Esophagus muscularis mucosa (tissue), 4 donors: ENCODE data around the gene PRDM16. TPM values are rescaled to one million over a fixed set of nuclear protein-coding genes. Genes with fewer than 3 reads are reported as not detected.
A peak's percentile ranks its signal among the peaks of the same experiment; 100 is the strongest.

Experiments used
- DNase-seq: peaks from one replicate; pipeline ENCODE4 v3.0.0-alpha.2; 2017; ENCODE audit errors: extremely low spot score
- H3K27ac ChIP-seq, 4 donors: fragments of 200-600 bp; sonication (generic); replicated peaks in 1 of 4; 1 replicate in 3 of 4; 2 replicates in 1 of 4; pipeline ENCODE4 v1.5.1; 2016 to 2019; ENCODE audit warnings: mild to moderate bottlenecking in 1 of 4
- H3K27me3 ChIP-seq, 4 donors: fragments of 200-600 bp; sonication (generic); one replicate each; pipeline versions ENCODE4 v1.5.1 to v1.6.0; 2016 to 2019
- H3K36me3 ChIP-seq, 4 donors: fragments of 200-600 bp; sonication (generic); one replicate each; pipeline ENCODE4 v1.5.1; 2016 to 2019
- H3K4me1 ChIP-seq, 4 donors: fragments of 200-600 bp; sonication (generic); one replicate each; pipeline ENCODE4 v1.5.1; 2016 to 2019
- H3K4me3 ChIP-seq, 4 donors: fragments of 200-600 bp; sonication (generic); 1 replicate in 2 of 4; 2 replicates in 2 of 4; pipeline ENCODE4 v1.5.1; 2016 to 2019; ENCODE audit warnings: mild to moderate bottlenecking in 4 of 4, moderate library complexity in 1 of 4
- H3K9me3 ChIP-seq, 4 donors: fragments of 200-600 bp; sonication (generic); 1 replicate in 3 of 4; 2 replicates in 1 of 4; pipeline ENCODE4 v1.5.1; 2016 to 2019
- EP300 ChIP-seq: sonication (generic); formaldehyde crosslinking; IDR thresholded peaks from one replicate; pipeline ENCODE4 v1.6.1; 2017; ENCODE audit warnings: antibody characterized with exemption
- POLR2A ChIP-seq: fragments of 450-650 bp; IDR thresholded peaks from one replicate; pipeline ENCODE4 v1.6.1; 2017; ENCODE audit warnings: antibody characterized with exemption, moderate library complexity, mild to moderate bottlenecking, low read depth
- POLR2AphosphoS5 ChIP-seq, 2 donors: sonication (generic); formaldehyde crosslinking; IDR thresholded peaks; one replicate each; pipeline ENCODE4 v1.6.1; 2017; ENCODE audit warnings: antibody characterized with exemption in 2 of 2
- WGBS: methylation state at CpG from one replicate; pipeline ENCODE4 v1.1.5; 2018; 5-methylcytosine and 5-hydroxymethylcytosine counted together
- intact Hi-C: fragments of 100-400 bp; cut with DNase I; formaldehyde crosslinking; loops from one replicate; pipeline ENCODE4 v1.15.1; 2023
- total RNA-seq, 4 donors: library from RNA; depleted of rRNA; stranded (reverse); fragments of >200 nt; gene quantifications; one replicate each; pipeline versions ENCODE4 v1.1.0 to v1.2.1, GENCODE V29; 2016
- TF ChIP-seq, protein P1 (sequence below), 3 experiments: fragments of 200-600 bp in 2 of 3; fragments of 450-650 bp in 1 of 3; sonication (generic) in 2 of 3; IDR thresholded peaks; one replicate each; pipeline ENCODE4 v1.5.1; 2017 to 2019; ENCODE audit warnings: antibody characterized with exemption in 3 of 3, mild to moderate bottlenecking in 2 of 3, moderate library complexity in 1 of 3

PRDM16 gene
- total RNA-seq, 4 donors from 2014 or later, result 1.2 to 4.4 (median 2.2) TPM

DNA sequence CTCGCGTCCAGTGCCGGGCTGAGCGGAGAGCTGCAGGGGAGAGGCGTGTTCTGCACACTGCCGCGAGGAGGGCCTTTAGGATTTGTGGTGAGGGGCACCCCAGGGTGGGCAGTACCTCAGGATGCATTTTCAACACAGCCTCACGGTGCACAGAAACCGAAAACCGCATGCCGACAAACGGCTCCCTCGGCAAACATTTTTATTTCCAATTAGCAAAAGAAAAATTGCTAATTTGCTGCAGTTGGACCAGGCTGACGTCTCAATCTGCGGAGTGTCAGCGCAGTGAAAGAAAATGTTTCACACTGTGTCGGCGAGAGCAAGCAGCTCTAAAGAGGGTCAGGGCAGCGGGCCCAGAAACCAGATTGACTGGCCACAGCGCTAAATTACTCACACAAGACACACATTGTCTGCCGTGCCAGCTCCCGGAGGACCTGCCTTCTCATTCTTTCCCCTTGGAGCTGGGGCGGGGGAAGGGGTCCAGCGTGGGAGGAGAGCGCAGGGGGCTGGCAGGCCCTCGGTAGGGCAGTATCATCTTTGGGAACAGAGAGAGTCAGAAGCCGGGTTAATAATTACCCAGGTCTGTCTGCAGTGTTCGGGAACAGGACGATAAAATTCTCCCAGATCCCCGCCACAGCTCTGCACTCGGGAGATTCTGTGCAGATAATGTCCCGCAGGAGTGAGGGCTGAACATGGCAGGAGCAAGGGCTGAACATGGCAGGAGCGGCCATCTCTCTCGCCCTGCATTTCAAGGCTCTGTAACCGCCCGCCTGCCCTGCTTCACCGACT lies 150.2 kb downstream of the PRDM16 start:
- TF ChIP-seq, protein P1, sequence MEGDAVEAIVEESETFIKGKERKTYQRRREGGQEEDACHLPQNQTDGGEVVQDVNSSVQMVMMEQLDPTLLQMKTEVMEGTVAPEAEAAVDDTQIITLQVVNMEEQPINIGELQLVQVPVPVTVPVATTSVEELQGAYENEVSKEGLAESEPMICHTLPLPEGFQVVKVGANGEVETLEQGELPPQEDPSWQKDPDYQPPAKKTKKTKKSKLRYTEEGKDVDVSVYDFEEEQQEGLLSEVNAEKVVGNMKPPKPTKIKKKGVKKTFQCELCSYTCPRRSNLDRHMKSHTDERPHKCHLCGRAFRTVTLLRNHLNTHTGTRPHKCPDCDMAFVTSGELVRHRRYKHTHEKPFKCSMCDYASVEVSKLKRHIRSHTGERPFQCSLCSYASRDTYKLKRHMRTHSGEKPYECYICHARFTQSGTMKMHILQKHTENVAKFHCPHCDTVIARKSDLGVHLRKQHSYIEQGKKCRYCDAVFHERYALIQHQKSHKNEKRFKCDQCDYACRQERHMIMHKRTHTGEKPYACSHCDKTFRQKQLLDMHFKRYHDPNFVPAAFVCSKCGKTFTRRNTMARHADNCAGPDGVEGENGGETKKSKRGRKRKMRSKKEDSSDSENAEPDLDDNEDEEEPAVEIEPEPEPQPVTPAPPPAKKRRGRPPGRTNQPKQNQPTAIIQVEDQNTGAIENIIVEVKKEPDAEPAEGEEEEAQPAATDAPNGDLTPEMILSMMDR (IDR thresholded peaks at IDR 0.05), result no peak
- TF ChIP-seq POLR2A, result no peak
- TF ChIP-seq EP300, result no peak
- no peak for TF ChIP-seq POLR2AphosphoS5 (IDR thresholded peaks at IDR 0.05)
- no peak for DNase-seq
- peaks cover 0 to 86% (median 3%) of the 10 kb centered on the region in 4 donors for H3K27me3 ChIP-seq
- 62% methylated on average over 33 of the region's 37 CpGs for WGBS
- peak overlapping the region in 1 of 4 donors; percentile 0 for H3K4me3 ChIP-seq
- H3K36me3 ChIP-seq, result no peaks in the 10 kb centered on the region
- no peaks in the 10 kb centered on the region for H3K9me3 ChIP-seq
- no peak overlapping the region for H3K27ac ChIP-seq
- H3K4me1 ChIP-seq, result peaks cover 12 to 54% (median 25%) of the 10 kb centered on the region in 4 donors
- intact Hi-C loops, result no loop called here

GRCh38 chr1:3219791-3220467 lies 150.9 kb downstream of the PRDM16 start:
- H3K27me3 ChIP-seq, result peaks cover 0 to 88% (median 3%) of the 10 kb centered on the region in 4 donors
- intact Hi-C loops, result no loop called here
- TF ChIP-seq POLR2AphosphoS5 (IDR thresholded peaks at IDR 0.05), result no peak
- no peak for TF ChIP-seq POLR2A
- TF ChIP-seq, protein P1 (IDR thresholded peaks at IDR 0.05), result no peak
- TF ChIP-seq EP300, result no peak
- no peak overlapping the region for H3K4me3 ChIP-seq
- no peaks in the 10 kb centered on the region for H3K9me3 ChIP-seq
- peaks cover 12 to 54% (median 25%) of the 10 kb centered on the region in 4 donors for H3K4me1 ChIP-seq
- H3K36me3 ChIP-seq, result no peaks in the 10 kb centered on the region
- WGBS, result 79% methylated on average over 25 of the region's 32 CpGs
- no peak overlapping the region for H3K27ac ChIP-seq
- DNase-seq, result no peak

DNA sequence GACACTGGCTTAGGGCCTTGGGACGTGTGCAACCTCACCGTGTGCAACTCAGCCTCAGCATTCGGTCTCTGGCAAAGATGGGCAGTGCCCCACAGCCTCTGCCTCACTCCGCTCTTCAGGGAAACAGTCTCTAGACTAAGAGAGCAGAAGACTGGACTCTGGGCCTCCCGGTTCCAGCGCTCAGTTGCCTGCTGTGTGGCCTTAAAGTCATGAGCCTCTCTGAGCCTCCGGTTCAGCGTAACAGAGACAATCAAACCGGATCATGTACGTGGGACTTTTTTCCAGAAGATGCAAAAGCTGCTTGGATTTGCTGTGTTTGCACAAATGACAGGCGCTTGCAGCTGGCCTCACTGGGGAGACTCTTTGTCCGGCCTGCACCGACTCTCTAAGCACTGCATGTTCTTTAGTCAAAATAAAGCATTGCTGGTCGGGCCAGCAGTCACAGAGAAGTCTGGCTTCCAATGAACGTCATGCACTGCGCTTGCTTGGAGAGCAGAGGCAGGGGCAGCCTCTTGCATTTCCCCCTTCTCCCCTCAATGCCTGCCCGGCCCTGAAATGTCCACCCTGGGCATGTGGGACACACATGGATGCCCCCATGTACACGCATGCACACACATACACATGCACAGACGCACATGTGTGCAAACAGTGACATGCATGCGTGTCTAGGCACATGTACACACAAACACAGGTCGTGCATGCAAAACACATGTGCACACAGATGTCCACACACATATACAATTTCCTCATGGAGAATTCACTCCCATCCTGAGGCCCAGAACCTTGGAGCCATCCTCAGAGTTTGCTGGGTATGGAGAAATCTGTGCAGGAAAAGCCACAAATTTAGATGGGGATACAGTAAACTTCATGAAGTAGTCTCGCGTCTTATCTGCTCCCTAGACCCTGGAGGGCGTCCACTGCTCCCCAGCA lies 152.4 kb downstream of the PRDM16 start:
- peaks cover 12 to 54% (median 25%) of the 10 kb centered on the region in 4 donors for H3K4me1 ChIP-seq
- no peaks in the 10 kb centered on the region for H3K9me3 ChIP-seq
- no peak overlapping the region for H3K4me3 ChIP-seq
- 78% methylated on average over 18 of the region's 24 CpGs for WGBS
- intact Hi-C loops, result no loop called here
- DNase-seq, result no peak
- TF ChIP-seq EP300 (no peak), POLR2AphosphoS5 (IDR thresholded peaks at IDR 0.05) (no peak), POLR2A (no peak)
- TF ChIP-seq, protein P1 (IDR thresholded peaks at IDR 0.05), result no peak
- no peaks in the 10 kb centered on the region for H3K36me3 ChIP-seq
- H3K27ac ChIP-seq, result no peak overlapping the region
- peaks cover 0 to 88% (median 3%) of the 10 kb centered on the region in 4 donors for H3K27me3 ChIP-seq

GRCh38 chr1:3222042-3222692 lies 153.2 kb downstream of the PRDM16 start:
- TF ChIP-seq POLR2A (no peak), EP300 (no peak), POLR2AphosphoS5 (IDR thresholded peaks at IDR 0.05) (no peak)
- TF ChIP-seq, protein P1 (IDR thresholded peaks at IDR 0.05), result no peak
- no peak for DNase-seq
- no peaks in the 10 kb centered on the region for H3K36me3 ChIP-seq
- 51% methylated on average over 10 of the region's 16 CpGs for WGBS
- H3K27ac ChIP-seq, result no peak overlapping the region
- H3K4me3 ChIP-seq, result no peak overlapping the region
- H3K9me3 ChIP-seq, result no peaks in the 10 kb centered on the region
- intact Hi-C loops, result no loop called here
- H3K27me3 ChIP-seq, result peaks cover 0 to 85% (median 3%) of the 10 kb centered on the region in 4 donors
- H3K4me1 ChIP-seq, result peaks cover 12 to 52% (median 27%) of the 10 kb centered on the region in 4 donors
